Smooth muscle cell of the brain vasculature (primary cell): ENCODE measurements around the gene KCP.

Experiments used
- DNase-seq: peaks from one replicate; pipeline ENCODE4 v3.0.0-alpha.2; 2012; ENCODE audit warnings: low read depth, low spot score

KCP gene

GRCh38 chr7:128939075-128939860 lies 28.8 kb upstream of the KCP start:
- DNase-seq: no peak

DNA sequence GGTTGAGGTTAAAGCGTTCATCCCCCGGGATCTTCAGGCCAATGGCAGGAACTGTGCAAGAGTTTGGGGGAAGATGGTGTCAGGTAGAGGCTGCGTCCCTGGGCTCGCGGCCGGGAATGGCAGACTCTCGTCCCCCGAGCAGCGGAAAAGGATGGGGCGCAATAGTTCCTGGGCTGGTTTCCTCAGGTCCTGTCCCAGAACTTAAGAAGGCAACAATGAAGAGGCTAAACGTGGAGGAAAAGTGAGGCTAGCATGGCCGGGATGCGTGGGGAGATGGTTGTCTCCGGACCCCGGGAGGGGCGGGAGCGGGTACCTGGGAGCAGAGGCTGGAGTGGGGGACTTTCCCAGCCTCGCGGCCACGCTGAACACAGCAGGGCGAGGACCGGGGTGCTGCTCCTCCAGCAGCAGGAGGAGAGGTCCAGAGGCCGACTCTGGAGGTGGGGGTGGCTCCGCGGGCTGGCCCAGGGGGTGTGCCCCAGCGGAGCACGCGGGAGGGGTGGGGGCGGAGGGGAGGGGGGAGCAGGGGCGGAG lies 28.1 kb upstream of the KCP start:
- DNase-seq: no peak

GRCh38 chr7:128937647-128938543 lies 27.4 kb upstream of the KCP start, which contains the start of gene IRF5:
IRF5 (plus strand) TSS chr7:128937927; CDS start chr7:128942082, 4,155 bp downstream.
- no peak for DNase-seq

DNA sequence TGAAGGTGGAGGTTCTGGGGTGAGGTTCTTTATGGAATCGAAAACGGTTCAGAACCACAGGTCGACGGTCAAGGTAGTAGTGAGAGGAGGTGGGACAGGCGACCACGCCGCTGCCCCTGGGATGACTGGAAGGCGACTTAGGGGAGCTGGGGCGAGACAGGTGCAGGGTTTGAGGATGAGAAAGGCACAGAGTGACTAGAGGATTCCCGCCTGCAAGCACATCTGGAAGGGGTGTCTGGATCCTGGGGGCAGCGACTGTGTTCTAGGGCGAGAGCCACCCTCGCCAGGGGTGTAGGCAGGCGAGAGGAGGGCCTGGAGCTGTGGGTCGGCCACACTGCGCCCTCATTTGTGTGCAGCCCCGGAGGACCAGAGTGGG lies 26.8 kb upstream of the KCP start:
- no peak for DNase-seq

DNA sequence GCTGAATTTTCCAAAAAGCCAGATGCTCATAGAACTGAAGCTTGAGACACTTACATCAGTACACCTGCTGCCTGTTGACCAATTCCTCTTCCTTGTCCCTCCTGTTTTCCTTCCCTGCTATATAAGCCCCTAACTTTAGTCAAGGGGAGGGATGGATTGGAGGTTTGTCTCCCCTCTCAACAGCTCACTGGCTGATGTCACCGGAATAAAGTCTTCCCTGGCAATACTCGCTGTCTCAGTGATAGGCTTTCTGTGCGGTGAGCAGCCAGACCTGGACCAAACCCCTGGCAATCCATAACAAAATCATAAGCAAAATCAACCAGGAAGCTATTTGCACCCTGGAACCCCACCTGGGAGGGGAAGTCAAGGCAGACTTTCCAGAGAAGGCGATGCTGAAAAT lies 26.3 kb upstream of the KCP start:
- no peak for DNase-seq

GRCh38 chr7:128935342-128935730 lies 24.8 kb upstream of the KCP start:
- DNase-seq: no peak

GRCh38 chr7:128934361-128935341 lies 24.1 kb upstream of the KCP start:
- DNase-seq: no peak

GRCh38 chr7:128933180-128933891 lies 22.8 kb upstream of the KCP start:
- no peak for DNase-seq

DNA sequence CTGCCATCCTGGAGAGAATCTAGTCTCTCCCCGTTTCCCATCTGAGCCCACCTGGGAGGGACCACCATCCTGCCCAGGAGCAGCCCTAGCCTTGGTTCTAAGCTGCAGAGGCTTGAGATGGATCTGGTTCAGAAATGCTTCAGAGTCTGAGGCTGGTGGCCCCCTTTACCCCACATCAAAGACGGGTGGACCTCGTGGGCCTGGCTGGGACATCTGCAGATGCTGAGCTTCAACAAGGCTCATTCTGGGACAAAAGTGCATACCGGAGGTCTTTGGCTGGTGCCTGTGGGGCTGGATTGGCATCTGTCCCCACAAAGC lies 22.3 kb upstream of the KCP start:
- no peak for DNase-seq

DNA sequence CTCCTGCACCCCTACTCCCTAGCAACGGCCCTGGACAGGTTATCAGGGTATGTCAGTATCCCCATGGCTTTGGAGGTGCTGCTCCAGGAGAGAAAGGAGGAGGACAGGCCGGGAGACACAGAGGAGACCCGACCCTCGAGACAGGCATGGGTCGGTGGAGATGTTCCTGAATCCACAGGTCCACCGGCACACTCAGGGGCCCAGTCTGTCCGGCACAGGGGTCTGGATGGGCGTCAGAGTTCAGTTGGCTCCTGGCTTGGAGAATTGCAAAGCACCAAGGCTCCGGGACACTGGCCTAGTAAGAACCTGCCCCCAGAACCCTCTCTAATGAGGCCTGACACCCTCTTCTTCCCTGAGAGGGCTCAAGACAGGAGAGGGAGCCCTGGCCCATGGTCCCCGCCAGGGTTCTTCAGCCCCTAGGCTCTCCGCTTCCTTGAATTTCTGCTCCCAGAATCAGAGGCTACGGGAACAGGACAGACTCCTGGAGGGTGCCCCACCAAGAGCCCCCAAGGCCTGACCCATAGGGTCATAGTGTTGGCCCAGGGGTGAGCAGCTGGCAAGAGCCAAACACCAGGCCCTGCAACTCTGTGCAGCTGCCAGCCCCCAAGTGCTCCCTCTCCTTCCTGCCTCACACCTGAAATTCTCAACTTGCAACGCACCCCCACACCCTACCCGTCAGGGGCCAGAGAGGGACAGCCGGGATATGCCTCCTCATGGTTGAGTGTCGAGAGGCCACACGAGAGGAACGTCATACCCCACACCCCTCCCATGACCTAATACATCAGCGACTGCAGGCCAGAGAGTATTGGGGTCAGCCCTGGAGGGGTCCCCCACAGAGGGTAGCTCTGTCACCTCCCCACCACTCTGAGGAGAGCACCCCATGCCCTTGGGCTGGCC lies 21.7 kb upstream of the KCP start:
- DNase-seq: no peak

- no peak for DNase-seq
These were observed 20.8 kb upstream of the KCP start for GRCh38 chr7:128931190-128931798.

DNA sequence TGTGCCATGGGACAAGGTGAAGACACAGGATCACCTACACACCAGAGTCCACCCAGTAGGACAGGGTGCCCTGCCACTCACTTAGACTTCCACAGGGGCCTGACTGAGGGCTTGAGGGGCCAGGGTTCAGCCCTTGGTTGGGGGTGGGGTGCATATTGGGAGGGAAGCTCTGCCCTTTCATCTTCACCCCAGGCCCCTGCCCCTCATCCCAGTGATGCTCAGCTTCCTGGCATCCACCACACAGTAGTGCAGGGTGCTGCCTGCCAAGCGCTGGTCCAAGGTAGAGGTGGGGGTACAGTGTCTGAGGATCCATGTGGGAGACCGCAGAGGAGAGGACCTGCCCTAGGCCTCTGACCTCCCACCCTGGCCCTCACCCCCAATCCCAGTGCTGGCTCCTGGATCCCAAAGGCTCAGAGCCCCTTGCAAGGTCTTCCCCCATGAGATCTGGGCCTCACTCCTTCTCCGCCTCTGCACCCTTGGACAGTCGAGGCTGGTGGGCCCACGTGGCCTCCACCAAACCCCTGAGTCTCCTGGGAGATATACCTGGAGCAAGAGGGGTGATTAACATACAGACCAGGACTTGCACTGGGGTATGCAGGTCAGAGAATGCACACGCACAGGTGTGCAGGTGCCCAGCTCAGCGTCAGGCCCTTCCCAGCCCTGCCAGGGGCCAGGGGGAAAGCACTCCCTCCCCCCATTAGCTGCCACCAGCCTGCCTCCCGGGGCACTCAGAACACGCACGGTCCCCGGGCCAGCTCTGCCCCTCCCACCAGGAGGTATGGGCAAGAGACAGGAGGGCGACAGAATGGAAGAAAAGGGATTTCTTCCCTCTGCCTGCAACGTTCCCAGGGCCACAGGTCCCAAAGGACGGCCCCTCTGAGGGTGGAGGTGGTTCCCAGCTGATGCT lies 18.6 kb upstream of the KCP start:
- no peak for DNase-seq

- DNase-seq: no peak
These were observed 17.8 kb upstream of the KCP start for GRCh38 chr7:128928159-128928813.

DNA sequence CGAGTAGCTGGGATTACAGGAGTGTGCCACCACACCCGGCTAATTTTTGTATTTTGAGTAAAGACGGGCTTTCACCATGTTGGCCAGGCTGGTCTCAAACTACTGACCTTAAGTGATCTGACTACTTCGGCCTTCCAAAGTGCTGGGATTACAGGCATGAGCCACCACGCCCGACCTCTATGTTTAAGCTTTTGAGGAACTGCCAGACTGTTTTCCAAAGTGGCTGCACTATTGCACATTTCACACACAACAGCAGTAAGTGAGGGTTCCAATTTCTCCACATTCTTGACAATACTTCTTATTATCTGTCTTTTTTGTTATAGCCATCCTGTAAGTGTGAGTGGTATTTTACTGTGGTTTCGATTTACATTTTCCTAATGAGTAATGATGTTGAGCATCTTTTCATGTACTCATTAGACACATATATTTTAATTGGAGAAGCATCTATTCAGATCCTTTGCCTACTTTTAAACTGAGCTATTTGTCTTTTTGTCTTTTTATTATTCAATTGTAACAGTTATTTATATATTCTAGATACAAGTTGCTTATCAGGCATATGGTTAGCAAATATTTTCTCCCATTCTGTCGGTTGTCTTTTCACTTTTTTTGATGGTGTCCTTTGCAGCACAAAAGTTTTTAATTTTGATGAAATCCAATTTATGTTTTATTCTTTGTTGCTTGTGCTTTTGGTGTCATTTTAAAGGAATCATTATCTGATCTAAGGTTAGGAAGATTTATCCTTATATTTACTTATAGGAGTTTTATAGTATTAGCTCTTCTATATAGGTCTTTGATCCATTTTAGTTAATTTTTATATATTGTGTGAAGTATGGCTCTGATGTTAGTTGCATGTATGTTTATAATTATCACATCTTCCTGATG lies 14.4 kb upstream of the KCP start:
- no peak for DNase-seq

DNA sequence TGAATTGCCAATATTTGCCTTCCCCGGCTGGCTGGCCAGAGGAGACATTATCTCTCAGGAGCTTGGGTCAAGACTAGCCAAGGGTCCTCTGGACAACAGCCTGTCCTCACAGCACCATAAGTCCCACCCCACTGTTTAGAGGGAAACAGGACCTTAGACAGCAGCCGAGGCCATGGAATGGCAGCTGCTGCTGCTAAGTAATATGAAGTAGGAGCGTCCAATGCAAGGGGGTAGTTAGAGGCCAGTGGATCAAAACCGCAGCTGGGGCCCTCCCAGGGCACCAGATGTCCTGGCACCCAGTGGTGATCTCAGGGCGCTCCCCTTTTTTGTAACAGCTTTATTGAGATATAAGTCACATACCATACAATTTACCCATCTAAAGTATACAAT lies 12.9 kb upstream of the KCP start:
- no peak for DNase-seq

- DNase-seq: no peak
These were observed 12.2 kb upstream of the KCP start for GRCh38 chr7:128922496-128923410.
